GM19455 (cell line): ENCODE measurements around the gene AOAH.
"Not testable (repeated sequence)": the region's sequence is repeated elsewhere in the genome, so short reads cannot be mapped to it uniquely, and the experiment has no call there.

Experiments used
- ATAC-seq: cut with Tn5 transposase; IDR thresholded peaks from one replicate; pipeline ENCODE4 v1.9.1; 2021; ENCODE audit not compliant: unreplicated experiment

The AOAH gene

DNA sequence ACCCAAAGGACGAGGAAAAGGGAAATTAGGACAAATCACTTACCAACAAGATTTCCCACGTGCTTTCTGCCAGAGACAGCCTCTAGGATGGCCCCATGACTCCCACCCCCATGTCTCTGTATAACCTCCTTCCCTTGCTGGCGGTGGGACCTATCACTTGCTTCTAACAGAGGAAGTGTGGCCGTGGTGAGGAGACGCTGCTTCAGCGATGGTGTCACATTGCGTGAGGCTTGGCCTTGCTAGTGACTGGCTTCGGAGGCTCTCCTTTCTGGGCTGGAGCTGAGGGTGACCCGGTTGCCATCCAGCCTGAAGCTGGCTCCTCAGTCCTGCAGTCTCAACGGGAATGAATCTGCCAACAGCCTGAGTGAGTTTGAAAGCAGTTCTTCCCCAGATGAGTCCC lies 210.9 kb downstream of the AOAH start:
- no peak for ATAC-seq

DNA sequence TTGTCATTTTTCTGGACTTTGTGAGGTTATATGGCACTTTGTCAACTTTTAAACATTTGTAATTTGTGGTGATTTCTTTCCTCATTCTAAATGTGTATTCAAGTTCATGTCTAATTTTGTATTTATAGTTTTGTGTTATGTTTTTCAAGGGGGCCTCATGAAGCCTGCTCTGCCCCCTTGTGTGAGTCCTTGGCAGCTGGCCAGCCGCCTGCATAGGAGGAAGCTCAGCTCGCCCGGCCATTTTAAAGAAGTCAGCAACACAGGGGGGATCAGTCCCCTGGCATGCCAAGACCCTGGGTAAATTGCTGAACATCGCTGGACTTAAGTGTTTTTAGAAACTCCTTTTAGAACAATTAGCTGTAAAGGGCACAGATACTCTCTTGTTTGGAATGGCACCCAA lies 211.7 kb downstream of the AOAH start:
- ATAC-seq: no peak

DNA sequence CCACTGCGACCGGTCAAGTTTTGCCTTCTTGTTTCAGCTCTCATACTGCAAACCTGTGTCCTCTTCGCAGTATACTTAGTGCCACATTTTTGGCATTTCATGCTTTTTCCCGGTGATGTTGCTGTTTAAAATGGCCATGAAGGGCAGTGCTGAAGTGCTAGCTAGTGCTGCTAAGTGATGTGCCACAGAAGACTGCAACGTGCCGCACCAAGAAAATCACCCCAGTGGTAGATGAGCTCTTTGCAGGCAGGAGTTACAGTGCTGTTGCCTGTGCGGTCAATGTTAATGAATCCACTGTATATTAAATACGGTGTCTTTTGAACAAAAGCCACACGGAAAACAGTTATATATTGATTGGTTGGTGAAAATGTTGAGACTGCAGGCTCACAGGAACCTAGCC lies 214.3 kb downstream of the AOAH start:
- ATAC-seq: no peak

DNA sequence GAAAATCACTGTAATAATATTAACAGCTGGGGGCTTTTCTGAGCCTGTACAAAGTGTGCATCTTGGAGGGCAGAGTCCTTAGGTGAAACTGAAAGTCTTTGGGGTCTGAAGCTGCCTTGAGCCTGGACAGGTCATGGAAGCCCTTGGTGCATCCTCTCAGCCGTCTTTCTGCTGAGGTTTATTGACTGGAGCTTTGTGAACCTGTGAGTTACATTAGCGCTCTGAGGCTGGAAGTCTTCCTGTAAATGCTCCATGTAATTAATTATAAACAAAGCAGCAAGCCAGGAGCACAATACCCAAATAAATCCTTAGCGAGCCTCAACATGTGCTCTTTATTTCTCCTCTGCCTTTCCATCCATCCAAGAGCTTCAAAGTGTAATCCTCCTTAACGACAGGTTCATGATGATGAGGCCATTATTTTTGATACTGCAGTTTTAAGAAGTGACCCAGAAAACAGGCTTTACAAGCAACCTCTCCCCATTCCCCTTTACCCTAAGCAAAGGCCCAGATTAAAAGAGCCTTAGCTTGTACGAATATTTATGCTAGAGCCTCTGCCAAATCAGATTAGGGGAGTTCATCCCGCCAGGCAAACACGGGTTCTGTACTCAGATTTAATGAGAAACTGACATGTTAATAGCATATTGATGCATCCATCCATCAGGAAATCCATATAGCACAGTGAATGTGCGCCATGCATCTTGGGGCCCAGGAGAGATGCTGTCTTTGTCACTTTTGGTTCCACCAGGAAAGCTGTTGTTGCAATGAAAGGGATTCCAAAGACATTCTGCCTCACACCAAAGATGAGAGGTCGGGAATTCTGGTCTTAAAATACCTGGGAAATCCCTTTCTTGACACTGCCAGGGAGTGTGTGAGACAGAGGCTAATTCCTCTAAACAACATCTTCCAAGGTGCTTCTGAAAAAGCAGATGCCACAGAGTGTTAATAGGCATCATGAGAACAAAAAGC lies 216.5 kb downstream of the AOAH start:
- no peak for ATAC-seq

DNA sequence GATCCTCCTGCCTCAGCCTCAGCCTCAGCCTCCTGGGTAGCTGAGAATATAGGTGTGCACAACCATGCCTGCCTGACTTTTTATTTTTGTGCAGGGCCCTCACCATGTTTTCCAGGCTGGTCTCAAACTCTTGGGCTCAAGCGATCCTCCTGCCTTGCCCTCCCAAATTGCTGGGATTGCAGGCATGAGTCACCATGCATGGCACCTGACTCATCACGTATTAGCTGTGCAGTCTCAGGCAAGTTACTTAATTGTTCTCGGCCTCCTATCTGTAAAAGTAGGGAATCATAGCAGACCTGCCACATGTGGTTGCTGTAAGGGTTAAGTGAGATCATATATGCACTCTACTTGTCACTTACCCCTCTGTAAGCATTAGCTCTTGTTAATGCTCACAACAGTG lies 217.5 kb downstream of the AOAH start:
- ATAC-seq: no peak

DNA sequence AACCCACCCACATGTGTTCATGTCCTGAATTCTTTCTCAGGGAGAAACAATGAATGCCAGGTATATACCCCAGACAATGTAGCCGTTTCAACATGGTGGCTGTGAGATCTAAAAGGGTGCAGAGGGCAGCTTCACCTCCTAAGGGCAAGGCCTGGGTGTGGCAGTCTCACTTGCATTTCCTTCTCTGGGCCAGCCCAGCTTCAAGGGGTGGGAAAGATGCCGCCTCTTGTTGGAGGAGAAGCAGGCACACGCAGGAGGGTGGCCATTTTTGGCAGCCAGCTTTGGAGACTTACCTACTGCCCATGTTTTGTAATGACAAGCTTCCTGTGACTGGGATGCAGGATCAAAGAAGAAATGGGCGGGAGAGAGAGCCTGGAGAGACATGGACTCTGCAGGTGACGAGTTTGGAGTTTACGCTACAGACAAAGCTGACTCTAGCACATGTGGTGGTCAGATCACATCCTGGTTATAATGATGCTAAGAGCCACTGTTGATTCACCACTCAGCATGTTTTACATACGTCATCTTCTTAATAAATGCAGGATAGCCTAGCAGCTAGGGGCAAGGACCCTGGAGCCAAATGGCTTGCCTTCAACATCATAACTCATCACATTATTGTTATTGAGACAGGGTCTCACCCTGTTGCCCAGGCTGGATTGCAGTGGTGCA lies 218.0 kb downstream of the AOAH start:
- no peak for ATAC-seq

DNA sequence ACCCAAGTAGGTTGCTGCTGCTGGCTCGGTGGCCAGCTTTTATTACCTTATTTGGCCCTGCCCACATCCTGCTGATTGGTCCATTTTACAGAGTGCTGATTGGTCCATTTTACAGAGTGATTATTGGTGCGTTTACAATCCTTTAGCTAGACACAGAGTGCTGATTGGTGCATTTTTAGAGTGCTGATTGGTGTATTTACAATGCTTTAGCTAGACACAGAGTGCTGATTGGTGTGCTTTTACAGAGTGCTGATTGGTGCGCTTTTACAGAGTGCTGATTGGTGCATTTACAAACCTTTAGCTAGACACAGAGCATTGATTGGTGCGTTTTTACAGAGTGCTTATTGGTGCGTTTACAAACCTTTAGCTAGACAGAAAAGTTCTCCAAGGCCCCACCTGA lies 219.7 kb downstream of the AOAH start:
- ATAC-seq: not testable (repeated sequence)

DNA sequence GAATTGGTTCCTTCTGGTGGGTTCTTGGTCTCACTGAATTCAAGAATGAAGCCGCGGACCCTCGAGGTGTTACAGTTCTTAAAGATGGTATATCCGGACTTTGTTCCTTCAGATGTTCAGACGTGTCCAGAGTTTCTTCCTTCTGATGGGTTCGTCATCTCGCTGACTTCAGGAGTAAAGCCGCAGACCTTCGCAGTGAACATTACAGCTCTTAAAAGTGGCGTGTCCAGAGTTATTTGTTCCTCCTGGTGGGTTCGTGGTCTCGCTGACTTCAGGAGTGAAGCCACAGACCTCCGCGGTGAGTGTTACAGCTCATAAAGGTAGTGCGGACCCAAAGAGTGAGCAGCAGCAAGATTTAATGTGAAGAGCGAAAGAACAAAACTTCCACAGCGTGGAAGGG lies 220.1 kb downstream of the AOAH start:
- not testable (repeated sequence) for ATAC-seq

DNA sequence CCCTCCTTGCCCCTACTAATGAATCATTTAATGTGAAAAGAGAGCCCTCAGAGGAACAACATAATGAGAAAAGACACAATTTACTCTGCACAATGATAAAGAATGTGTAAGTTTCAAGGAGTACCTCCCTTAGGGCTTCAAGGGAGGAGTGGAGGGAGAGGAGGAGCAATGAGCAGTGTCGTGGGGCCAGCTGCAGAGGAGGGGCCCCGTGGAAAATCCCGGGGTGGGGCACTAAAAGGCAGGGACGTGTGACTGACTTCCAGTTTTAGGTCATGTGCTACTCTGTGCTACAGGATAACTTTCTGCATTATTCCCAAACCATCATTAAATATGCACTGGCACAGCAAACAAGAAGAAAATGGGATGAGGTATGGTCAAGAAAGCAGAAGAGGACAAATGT lies 226.5 kb downstream of the AOAH start:
- ATAC-seq: no peak

DNA sequence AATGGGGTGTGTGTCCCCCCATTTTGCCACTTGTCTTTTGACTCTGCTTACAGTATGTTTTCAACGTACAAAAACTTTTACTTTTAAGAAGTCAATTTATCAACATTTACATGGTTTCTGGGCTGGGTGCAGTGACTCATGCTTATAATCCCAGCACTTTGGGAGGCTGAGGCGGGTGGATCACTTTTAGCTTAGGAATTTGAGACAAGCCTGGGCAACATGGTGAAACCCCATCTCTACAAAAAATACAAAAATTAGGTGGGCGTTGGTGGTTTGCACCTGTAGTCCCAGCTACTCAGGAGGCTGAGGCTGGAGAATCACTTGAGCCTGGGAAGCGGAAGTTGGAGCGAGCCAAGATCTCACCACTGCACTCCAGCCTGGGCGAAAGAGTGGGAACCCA lies 227.1 kb downstream of the AOAH start:
- ATAC-seq: not testable (repeated sequence)

DNA sequence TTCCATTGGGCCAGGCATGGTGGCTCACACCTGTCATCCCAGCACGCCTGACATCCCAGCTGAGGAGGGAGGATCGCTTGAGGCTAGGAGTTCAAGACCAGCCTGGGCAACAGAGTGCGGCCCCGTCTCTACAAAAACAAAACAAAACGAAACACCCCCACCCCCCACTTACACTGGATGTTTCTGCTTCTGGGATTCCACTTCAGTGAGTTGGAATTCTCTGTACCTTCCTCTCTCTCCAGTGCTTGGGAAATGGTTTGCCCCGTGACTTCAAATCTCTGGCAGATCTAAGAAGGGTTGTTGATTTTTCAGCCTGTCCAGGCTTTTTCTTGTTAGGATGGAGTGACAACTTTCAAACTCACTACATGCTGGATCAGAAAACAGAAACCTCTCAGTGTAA lies 227.7 kb downstream of the AOAH start:
- no peak for ATAC-seq

DNA sequence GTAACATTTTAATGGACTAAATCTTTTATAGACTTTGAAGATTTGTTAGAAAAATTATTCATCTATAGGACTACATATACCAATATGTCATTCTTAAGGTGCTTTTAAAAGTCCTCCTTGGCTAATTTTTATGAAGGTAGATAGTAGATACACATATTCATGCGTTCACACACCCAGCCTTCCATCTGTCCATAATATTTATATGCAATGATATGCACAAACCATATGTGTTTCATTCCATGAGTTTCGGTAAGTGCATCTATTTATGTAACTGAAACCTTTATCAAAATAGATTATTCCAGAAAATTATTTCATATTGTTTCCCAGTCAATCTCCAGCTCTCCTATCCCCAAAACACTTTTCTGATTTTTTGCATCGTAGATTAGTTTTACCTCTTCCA lies 233.0 kb downstream of the AOAH start:
- no peak for ATAC-seq

DNA sequence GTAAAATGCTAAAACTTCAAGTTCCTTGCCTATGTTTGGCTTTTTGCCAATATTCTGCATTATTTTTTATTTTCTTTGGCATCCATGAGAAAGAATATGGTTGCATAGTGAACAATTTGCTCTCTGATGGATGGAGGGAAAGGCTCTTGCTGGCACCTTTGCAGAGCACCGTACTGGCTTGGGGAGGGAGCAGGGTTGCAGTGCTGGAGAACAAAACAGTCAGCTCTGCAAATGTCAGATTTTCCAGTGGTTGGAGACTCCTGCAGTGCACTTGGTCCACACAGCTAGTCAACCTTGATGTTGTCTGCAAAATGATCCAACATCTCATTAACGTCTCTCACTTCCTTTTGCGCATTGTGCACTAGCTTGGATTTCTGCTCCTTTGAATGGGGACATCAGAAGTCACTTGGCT lies 233.9 kb downstream of the AOAH start:
- ATAC-seq: no peak

DNA sequence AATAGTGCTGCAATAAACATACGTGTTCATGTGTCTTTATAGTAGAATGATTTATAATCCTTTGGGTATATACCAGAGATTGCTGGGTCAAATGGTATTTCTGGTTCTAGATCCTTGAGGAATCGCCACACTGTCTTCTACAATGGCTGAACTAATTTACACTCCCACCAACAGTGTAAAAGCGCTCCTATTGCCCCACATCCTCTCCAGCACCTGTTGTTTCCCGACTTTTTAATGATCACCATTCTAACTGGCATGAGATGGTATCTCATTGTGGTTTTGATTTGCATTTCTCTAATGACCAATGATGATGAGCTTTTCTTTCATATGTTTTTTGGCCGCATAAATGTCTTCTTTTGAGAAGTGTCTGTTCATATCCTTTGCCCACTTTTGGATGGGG lies 235.6 kb downstream of the AOAH start:
- ATAC-seq: not testable (repeated sequence)

DNA sequence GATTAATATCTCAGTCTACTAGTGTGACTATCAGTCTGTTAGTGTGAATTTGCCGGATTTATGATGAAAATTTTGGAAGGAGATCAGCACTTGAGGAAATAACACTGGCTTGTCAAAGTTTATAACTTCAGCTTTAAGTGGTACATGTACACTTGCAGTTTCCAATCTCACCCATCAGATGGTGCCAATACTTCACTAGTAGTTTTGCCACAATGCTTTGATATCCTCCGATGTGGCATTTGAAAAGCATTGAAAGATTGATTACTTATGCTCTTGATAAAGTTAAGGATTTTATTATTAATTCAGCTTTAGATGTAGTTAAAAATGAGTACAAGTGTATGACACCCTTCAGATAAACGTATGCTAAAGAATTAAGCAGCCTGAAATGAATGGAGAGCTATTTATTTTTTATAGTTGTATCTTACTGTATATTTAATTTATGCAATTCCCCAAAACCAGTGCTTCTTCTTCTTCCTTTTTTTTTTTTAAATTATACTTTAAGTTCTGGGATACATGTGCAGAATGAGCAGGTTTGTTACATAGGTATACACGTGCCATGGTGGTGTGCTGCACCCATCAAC lies 236.4 kb downstream of the AOAH start:
- ATAC-seq: no peak

DNA sequence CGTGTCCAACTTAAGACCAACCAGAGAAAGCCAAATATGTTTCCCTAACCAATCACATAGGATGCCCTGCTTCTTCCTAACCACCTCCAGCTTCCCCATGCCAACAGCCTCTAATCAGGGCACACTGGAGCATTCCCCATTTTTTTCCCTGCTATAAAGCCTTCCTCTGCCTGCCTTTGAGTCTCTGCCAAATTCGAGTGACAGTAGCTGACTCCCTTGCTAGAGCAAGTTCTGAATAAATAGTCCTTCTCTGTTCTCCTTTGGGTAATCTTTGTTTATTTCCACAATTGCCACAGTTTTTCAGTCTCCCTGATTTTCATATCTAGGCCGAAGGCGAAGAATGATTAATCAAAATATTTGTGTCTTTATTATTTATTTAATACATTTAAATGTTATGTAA lies 238.0 kb downstream of the AOAH start:
- no peak for ATAC-seq

DNA sequence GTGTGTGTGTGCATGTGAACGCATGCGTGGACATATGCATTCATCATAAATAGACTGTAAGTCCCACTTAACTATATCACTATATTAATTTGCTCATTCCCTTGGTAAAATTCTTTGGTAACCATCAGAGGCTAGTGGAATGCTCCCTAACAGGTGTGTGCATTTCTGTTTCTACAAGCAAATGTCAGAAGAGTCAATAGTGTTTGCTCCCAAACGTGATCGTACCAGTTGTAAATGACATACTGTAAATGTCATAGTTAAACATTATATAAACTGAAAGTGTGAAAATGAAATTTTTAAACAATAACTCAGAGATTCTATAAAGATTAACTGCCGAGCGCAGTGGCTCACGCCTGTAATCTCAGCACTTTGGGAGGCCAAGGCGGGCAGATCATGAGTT lies 240.0 kb downstream of the AOAH start:
- no peak for ATAC-seq

DNA sequence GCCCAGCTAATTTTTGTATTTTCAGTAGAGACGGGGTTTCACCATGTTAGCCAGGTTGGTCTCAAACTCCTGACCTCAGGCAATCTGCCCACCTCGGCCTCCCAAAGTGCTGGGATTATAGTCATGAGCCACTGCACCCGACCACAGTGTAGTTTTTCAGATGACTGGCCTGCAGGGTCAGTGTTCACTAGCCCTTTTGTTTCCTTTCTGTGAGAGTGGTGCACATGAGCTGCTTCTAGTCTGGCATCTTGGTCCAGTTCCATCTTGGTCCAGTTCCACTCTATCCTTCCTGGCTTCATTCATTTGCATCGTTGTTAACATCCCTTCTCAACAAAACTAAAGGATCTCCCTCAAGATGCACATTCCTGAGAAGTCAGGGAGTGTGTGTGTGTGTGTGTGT lies 240.4 kb downstream of the AOAH start:
- ATAC-seq: not testable (repeated sequence)

DNA sequence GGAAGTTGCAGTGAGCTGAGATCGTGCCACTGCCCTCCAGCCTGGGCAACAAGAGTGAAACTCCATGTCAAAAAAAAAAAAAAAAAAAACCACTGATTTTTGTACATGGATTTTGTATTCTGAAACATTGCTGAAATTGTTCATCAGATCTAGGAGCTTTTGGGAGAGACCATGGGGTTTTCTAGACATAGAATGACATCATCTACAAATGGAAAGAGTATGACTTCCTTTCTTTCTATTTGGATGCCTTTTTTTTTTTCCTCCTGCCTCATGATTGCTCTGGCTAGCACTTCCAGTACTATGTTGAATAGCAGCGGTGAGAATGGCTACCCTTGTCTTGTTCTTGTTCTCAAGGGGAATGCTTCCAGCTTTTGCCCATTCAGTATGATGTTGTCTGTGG lies 245.5 kb downstream of the AOAH start:
- ATAC-seq: no peak

DNA sequence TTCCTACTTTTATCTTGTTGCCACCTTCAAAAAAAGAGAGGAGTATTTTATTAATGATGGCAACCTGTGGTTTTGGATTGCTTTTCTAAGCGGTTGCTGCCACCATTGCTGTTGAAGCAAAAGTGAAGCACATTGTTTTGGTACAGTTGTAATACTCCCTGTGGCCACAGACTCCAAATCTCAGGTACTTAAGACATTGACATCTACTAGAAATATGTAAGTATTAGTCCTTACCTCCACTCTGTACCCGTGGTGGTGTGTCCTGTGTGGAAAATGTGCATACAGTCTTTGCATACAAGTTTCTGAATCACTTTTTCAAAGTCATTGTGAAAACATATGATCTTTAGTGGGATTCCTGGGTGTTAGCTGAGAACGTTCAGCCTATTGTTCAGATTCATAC lies 248.9 kb downstream of the AOAH start:
- no peak for ATAC-seq

DNA sequence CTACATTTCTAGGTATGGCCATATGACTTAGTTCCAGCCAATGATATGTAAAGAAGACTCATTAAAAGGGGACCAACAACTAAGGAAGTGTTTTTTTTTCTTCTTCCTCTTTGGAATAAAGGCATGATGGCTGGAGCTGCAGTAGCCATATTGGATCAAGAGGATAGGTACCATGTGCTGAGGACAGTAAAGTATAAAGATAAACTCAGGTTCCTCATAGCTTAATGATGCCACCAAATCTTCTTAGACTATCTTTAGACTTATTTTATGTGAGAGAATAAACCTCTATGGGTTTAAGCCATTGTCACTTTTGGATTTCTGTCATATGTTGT lies 249.3 kb downstream of the AOAH start:
- no peak for ATAC-seq
